ENCODE results near the gene NEGR1.

The NEGR1 gene

GRCh38 chr1:71964188-71964587 lies 318.2 kb downstream of the NEGR1 start:
- no peak for TF ChIP-seq CTCF (IDR thresholded peaks at IDR 0.05; ENCODE audit: low read depth, low read length)
- no peak for DNase-seq (ENCODE audit: extremely low read depth, low read depth)

GRCh38 chr1:71956613-71957285 lies 325.6 kb downstream of the NEGR1 start:
- TF ChIP-seq CTCF (IDR thresholded peaks at IDR 0.05; ENCODE audit: low read depth, low read length) = no peak
- no peak for DNase-seq (ENCODE audit: extremely low read depth, low read depth)

GRCh38 chr1:71950579-71950978 lies 331.8 kb downstream of the NEGR1 start:
- DNase-seq (ENCODE audit: extremely low read depth, low read depth) = no peak
- TF ChIP-seq CTCF (IDR thresholded peaks at IDR 0.05; ENCODE audit: low read depth, low read length) = no peak

GRCh38 chr1:71949681-71950080 lies 332.7 kb downstream of the NEGR1 start:
- DNase-seq (ENCODE audit: extremely low read depth, low read depth) = no peak
- TF ChIP-seq CTCF (IDR thresholded peaks at IDR 0.05; ENCODE audit: low read depth, low read length) = no peak

GRCh38 chr1:71948561-71948960 lies 333.8 kb downstream of the NEGR1 start:
- DNase-seq (ENCODE audit: extremely low read depth, low read depth) = no peak
- TF ChIP-seq CTCF (IDR thresholded peaks at IDR 0.05; ENCODE audit: low read depth, low read length) = no peak

- no peak for TF ChIP-seq CTCF (IDR thresholded peaks at IDR 0.05; ENCODE audit: low read depth, low read length)
- DNase-seq (ENCODE audit: extremely low read depth, low read depth) = no peak
Observed at GRCh38 chr1:71944006-71944405, 338.3 kb downstream of the NEGR1 start.

- no peak for TF ChIP-seq CTCF (IDR thresholded peaks at IDR 0.05; ENCODE audit: low read depth, low read length)
- no peak for DNase-seq (ENCODE audit: extremely low read depth, low read depth)
Observed at GRCh38 chr1:71940261-71940660, 342.1 kb downstream of the NEGR1 start.
